SH-SY5Y (cell line): ENCODE measurements around the gene TLE2.

ENCODE experiments used
- GATA2 ChIP-seq: IDR thresholded peaks from 2 replicates; pipeline ENCODE4 v1.6.1; 2011; ENCODE audit warnings: mild to moderate bottlenecking, low read depth, low read length
- GATA3 ChIP-seq: IDR thresholded peaks from 2 replicates; pipeline ENCODE4 v1.6.1; 2011; ENCODE audit warnings: low read depth, mild to moderate bottlenecking, low read length, moderate library complexity

- TF ChIP-seq GATA3: no peak
- no peak for TF ChIP-seq GATA2
These were observed 32.4 kb upstream of the TLE2 start for GRCh38 chr19:3061182-3062161.
